HG02970 (cell line): ENCODE results near the gene ANKH.
"Not testable (repeated sequence)": the region's sequence is repeated elsewhere in the genome, so short reads cannot be mapped to it uniquely, and the experiment has no call there.

Source experiments
- ATAC-seq: cut with Tn5 transposase; IDR thresholded peaks from one replicate; pipeline ENCODE4 v1.9.1; 2021; ENCODE audit warnings: mild to moderate bottlenecking, moderate library complexity, moderate number of reproducible peaks; ENCODE audit not compliant: unreplicated experiment, low FRiP score

Gene ANKH

DNA sequence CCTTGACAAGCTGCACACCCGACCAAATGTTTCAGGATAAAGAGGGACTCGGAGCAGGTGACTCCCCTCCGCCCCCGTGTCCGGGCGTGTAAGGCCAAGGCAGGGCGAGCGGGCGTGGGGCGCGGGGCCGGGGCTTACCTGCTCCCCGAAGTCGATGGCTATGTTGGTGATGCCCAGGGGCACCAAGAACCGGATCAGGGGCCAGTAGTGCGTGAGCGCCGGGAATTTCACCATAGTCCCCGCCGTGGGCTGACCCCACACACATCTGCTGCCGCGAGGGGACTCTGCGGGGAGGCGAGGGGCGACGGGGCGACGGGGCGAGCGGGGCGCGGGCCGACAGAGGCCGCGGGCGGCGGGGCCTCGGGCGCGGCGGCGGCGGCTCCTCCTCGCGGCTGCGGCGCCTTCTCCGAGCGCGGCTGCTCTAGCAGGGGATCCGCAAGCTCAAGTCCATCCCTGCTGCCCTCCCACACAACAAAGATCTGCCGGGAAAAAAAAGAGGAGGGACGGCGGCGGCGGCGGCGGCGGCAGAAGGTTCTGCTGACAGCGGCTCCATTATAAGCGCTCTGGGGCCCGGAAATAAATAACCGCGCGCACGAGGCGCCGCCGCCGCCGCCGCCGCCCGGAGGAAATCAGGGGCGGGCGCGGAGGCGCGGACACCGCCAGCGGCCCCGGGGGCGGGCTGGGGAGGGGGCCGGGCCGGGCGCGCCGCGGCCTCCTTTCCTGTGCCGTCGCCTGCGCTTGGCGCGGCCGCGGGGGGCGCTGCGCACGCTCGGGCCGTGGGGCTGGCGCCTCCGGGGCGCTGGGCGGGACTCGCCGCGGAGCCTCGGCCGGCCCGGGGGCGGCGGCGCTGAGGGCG lies at the start of gene ANKH:
Gene ANKH, minus strand, starts transcription at position 565 of the 856 bp plus-strand sequence. Its CDS starts 331 bp downstream, at position 234.
- ATAC-seq = peak; percentile 93

DNA sequence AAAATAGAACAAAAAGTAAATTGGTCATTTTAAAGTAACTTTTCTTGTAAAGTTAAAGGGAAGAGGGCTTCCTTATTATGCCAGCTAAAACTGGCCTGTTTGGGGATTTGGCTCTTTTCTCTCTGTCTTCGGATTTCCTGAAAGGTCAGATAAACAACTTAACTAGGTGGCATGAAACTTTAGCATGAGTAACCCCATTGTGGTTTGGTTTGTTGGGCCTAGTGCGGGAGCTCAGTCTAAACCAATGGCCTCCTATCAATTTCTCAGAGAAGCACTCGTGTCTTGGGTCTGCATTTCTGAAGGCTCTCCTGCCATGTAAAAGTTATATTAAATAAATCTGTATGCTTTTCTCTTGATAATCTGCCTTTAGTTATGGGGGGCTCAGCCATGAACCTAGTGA lies 48.5 kb upstream of the ANKH start:
- ATAC-seq = no peak

DNA sequence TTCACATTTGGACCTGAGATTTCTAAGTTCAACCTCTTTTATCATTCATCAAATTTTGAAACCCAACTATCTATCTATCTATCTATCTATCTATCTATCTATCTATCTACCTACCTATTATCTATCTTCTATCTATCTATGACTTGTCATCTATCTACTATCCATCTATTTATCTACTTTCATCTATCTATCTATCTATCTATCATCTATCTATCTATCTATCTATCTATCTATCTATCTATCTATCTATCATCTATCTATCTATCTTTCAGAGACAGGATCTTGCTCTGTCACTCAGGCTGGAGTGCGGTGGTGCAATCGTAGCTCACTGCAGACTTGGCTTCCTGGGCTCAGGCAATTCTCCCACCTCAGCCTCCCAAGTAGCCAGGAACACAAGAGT lies 47.5 kb upstream of the ANKH start:
- ATAC-seq = not testable (repeated sequence)

DNA sequence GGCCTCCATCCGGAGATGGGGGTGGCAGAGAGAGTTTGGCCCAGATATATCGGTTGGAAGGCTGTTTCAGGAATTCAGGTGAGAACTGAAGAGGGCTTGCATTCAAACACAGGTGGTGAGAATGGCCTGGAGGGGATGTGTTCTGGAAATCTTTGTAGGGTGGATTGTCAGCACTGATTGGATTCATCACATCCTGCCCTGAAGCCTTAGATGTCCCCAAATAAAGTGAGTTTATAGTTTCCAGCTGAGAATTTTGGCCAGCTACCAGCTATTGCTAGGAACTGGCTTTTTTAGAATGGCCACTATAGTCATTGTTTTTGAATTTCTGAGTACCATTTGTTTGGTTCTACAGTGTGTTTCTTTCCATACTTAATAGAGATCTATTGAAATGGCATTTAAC lies 46.1 kb upstream of the ANKH start:
- ATAC-seq = no peak

DNA sequence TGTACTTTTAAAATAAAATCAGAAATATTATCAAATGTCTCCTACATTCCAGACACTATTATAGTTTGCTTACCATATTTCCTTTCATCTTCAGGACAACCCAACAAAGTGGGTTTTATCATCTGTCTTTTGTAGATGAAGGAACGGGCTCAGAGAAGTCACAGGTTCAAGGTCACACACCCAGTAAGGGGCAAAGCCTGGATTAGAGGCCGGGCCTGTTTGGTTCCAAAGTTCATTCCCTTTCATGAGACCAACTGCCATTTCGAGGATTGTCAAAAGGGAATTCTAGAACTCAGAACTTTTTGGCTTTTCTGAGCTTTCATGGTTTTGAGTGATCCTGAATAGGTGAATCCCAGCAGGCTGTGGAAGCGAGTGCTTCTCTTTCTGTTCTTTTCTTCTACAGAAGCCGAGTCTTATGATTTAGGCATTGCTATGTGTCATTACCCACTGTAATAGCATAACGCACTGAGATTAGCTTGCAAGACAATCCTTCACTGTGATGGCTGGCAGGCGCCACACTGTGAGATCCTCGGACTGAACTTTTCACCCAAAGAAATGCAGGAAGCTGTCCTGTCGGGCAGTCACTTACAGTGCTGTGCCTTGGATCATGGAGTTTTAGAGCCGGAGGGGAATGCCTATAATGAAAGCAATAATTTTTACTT lies 43.8 kb upstream of the ANKH start:
- ATAC-seq = no peak

DNA sequence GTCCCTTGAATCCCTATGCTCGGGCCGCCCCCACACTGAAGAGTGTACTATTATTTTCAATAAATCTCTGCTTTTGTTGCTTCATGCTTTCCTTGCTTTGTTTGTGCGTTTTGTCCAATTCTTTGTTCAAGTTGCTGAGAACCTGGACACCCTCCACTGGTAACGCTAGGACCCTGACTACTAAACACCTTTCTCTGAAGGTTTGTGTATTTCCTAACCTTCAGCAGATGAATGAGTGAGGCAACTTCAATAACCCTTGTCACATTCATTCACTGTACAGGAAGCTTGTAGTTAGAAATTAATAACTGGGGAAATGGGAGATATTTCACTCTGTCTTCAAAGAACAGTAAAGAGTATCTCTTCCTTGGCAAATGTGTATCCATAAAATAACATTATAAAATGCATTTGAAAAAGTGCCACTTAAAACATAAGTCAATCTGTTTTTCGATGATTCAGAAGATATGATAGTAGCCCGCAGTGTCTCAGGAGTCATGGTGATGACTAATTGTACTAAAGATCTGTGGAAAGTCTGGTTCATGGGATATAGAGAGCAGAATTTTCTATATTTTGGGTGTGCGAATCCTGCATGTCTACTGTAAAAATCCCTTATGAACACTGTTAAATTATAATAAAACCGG lies 43.2 kb upstream of the ANKH start:
- ATAC-seq = no peak

DNA sequence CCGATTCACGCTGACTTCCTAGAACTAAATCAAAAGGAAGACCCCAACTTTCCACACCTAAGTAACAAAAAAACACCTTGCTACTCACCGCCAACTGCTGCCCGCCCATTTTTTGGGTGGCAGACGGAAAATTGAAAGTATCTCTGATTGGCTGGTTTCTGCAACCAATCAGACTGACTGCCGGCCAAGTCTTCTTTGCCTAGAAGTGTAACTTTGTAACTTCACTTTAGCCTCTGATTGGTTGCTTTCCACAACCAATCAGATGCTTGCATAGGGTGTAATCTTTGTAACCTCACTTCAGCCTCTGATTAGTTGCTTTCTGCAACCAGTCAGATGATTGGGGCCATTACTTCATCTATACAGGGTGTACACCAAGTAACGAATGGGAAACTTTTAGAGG lies 42.6 kb upstream of the ANKH start:
- ATAC-seq = no peak

DNA sequence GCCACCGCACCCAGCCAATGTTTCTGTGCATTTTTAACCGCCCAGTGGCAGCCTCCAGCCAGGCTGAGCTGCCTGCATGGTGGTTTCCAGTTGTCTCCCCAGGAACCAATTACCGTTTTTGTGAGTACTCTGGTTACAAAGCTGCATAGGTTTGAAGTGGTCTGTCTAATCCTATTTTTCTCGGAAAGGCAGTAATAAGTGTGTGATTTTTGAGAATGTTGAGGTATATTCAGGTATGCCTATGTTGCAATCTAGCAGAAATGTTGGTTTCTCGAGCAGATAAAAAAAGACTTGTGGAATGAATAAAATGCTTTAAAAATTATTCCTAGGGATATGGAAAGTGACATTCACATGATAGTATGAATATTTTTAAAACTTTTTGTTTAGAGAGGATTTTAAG lies 41.5 kb upstream of the ANKH start:
- ATAC-seq = no peak

DNA sequence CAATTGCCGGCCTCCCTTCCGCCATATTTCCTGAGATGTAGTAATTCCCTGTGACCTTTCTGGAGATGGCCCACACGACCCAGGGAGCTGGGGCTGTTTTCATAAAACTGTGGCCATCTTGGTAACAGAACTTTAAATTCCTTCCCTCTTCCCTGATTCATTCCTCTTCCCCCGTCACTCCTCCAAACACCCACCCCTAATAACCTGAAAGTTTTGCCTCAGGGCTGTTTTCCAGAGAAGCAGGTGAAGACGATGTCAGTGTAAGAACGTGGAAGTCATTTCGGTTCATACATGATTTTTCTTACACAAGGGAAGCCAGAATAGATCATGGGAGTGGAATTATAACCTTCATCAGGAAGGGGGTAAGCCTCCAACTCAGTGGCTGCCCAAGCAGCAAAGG lies 40.6 kb upstream of the ANKH start:
- no peak for ATAC-seq

DNA sequence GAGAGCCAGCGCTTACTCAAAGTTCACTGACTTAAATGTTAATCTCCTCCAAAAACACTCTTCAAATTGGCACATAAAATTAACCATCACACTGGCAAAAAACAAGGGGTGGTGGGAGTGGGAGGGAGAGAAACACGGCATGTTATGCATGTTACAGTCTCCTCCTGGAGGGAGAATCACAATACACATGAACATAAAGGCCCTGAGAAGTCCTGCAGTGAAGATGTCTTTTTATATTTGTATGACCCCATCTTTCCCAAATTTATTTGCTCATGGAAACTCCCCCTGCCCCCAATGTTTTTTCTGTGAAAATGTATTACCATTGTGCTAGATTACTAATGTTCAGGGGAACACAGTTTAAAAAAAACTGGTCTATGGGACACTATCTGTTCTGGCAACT lies 37.8 kb upstream of the ANKH start:
- ATAC-seq = no peak

DNA sequence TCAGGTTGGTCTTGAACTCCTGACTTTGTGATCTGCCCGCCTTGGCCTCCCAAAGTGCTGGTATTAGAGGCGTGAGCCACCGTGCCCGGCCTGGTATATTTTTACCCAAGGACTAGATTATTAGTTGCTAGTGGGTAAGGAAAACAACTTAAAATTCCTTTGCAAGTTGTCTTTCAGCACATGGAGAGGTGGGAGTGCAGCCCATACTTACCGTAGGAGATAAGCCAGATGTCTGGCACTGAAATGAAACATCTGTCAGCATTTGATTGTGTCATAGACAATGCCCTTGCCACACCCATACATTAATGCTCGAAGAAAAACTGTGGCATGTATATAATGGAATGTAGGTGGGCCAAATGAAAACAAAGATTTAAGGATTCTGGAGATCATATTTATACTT lies 36.6 kb upstream of the ANKH start:
- no peak for ATAC-seq

DNA sequence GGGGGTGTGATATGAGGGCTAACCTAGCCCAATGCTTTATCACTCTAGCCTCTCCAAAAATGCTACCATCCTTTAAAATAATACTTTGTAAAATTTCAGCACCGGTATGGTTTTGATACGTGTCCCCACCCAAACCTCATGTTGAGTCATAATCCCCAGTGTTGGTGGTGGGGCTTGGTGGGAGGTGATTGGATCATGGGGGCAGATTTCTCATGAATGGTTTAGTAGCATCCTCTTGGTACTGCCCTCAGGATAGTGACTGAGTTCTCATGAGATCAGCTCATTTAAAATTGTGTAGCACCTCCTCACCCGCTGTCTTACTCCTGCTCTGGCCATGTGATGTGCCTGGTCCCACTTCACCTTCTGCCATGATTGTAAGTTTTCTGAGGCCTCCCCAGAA lies 35.0 kb upstream of the ANKH start:
- no peak for ATAC-seq

DNA sequence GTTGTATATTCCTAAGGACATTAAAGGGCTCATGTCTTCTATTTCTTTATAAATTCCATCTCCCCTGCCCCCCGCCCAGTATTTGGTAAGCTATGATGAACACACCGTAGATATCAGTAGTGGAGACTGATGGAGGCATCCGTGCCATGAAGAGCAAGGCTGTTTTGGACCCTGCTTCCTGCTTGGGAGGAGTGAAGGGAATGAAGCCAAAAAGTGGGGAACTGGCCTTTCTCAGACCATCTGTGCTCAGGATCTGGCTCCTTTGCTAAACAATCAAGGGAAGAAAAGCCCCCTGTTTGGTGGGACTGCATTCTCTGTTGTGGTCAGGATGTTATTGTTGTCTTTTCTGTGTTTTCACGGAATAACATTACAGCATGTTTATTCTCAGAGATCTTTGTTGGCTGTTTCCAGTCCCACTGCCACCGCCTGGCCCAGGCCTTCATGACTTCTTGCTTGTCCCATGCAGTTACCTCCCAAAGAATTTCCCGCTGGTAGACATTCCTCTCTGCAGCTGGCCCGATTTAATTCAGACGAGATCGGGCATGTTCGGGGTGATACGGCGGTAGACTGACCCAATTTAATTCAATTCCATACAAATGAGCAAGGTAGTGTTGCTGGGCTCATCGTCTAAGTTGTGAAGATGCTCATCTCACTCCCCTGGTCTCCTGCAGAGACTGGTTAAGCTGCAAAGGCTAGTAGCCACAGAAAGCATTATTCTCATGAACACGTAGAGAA lies 31.4 kb upstream of the ANKH start:
- no peak for ATAC-seq

DNA sequence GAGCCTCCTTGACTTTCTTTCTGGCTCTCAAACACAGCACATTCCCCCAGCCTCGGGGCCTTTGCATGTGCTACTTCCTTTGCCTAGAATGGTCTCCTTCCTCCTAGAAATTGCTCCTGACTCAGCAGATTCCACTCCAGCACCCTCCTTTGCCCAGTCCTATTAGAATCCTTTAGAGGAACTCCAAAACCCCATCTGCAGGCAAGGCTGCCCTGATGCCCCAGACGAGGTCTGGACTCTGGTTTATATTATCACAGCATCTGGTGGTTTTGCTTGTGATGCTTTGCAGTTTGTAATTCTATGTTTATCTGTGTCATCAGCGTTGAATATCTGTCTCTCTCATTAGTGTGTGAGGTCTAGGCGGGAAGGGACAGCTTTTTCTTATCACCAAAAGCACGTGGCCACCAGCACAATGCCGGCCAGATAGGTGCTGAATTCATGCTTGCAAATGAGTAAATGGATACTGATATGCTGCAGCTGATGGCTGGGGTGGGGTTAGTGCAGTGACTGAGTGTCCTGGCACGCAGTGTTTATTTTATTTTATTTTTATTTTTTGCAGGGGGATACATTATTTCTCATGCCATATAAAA lies 30.0 kb upstream of the ANKH start:
- no peak for ATAC-seq

DNA sequence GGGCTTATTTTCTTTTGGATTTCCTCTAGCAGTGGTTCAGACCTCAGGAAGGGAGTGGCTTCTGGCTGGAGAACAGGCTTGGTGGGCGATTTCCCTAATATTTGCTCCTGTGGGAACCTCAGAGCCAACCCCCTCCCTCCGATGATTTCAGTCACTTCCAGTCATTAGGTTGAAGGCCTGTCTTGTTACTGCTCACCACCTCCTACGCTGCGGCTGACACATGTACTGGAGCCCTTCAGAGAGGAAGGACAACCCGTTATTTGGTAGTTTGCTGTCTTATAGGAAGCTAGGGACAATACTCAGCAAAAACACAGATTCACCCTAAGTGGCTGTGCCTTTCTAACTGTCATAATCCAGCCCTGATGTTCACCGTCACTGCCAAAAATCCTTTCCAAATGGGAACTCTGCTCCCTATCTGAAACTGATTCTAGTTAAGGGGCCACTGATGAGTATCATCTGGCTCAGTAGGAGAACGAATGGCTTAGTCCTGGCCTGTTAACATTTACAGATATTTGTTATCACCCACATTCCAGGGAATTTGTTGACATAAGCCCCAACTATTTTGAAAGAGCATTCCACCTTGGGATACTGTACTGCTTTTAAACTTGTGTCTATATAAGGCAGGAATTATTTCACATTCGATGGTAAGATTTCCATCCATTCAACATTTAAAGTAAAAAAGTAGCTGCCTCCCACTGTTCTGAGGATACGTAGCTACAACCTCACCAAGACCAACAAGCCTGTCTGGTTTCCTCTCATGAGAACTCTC lies 29.3 kb upstream of the ANKH start:
- ATAC-seq = no peak

DNA sequence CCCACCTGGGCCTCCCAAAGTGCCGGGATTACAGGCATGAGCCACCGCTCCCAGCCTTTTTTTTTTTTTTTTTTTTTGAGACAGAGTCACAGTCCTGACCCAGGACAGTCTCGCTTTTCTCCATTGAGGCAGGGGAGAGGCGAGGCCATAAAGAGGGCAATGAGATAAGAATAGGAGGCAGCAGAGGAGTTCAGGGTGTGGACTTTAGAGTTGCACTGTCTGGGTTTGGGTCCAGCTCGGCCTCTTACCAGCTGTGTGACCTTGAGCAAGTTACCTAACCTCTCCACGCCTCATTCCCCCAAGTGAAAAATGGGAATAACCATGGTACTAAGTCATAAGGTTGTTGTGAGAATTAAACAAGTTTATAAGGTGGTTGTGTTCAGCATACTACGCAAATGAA lies 24.6 kb upstream of the ANKH start:
- ATAC-seq = no peak

DNA sequence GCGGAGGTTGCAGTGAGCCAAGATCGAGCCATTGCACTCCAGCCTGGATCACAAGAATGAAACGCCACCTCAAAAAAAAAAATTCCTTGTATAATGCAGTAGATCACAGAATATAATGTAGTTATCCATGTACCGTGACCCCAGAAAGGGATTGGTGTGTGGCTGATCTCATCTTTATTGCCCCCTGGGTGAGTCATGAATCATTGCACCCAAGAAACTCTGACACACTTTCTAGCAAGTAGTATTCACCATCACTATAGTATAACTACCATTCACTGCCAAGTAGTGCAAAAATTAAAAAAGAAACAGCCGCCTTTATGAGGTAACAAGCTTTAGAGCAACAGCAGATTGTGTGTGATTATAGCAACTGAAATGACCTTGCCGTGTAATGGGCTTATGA lies 23.7 kb upstream of the ANKH start:
- ATAC-seq = no peak

DNA sequence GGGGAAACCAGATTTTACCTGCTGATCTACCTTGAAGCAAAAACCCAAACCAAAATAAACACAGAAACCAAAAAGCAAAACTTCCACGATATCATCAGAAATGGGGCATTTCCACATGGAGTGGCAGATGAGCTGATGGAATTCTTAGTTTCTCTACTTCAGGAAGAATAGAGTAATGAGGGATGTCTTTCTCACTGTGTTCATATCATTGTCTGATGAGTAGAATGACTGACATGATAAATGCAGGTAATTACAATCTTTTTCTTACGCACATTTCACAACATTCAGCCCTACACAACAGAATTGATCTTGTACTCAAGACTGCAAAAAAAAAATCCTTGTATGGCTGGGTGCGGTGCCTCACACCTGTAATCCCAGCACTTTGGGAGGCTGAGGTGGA lies 23.2 kb upstream of the ANKH start:
- no peak for ATAC-seq

DNA sequence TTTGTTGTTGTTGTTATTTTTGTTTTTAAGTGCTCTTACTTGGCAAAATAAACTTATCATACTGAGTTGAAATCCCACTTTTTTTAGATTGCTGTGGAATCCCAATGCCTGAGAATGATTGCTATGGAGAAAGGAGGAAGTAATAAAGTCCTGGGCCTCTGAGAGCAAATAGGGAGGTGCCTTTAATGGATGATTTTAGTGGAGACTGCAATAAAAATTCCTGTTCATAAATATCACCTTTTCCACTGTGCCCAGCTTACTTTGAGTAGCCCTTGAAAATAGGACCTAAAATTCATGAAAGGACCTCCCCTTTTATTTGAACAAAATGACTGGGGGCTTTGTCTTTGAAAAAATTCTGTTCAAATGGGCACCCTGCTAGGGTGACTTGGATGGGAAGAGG lies 21.8 kb upstream of the ANKH start:
- no peak for ATAC-seq

DNA sequence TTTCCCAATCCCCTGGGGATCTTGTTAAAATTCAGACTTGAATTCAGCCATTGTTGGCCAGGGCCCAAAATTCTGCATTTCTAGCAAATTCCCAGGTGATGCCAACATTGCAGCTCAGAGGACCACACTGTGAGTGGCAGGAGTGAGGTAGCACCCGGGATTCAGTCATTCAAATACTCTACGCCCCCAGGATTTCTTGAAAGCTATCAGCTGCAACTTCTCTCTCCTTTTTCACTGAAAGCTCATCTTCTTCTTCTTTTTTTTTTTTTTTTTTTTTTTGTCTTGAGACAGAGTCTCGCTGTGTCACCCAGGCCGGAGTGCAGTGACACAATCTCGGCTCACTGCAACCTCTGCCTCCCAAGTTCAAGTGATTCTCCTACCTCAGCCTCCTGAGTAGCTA lies 19.3 kb upstream of the ANKH start:
- ATAC-seq = no peak
